A204.1 (cell line): ENCODE measurements around the gene PCDHB8.
"Not testable (repeated sequence)": the region's sequence is repeated elsewhere in the genome, so short reads cannot be mapped to it uniquely, and the experiment has no call there.

Experiments
- FAIRE-seq: peaks from 2 replicates; lab custom pipeline; 2012; peaks lifted over from hg19 to GRCh38; lab: Jason Lieb, UNC

PCDHB8 gene

DNA sequence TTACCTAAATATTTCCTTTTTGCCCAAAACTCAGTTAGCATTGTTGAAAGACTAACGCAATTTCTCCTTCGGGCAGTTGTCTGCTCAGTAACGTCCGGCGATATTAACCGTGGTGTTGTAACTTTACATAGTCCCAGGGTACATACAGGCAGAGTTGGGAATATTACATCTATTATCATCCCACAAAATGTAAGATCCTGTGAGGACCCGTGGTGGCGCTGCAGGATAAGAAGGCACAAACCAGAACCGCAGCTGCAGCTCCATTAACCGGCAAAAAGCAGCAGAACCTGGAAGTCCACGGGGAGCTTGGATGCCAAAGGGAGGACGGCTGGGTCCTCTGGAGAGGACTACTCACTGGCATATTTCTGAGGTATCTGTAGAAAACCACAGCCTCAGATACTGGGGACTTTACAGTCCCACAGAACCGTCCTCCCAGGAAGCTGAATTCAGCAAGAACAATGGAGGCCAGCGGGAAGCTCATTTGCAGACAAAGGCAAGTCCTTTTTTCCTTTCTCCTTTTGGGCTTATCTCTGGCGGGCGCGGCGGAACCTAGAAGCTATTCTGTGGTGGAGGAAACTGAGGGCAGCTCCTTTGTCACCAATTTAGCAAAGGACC lies at the start of gene PCDHB8:
Gene PCDHB8 (plus strand): TSS at position 214 of the 615 bp plus-strand sequence. CDS start 245 bp downstream, at position 459.
- not testable (repeated sequence) for FAIRE-seq

GRCh38 chr5:141135030-141135717 lies 42.4 kb upstream of the PCDHB8 start, which contains the start of gene PCDHB5:
PCDHB5 (plus strand) TSS chr5:141135206; CDS start chr5:141135435, 229 bp downstream.
- peak; percentile 92 for FAIRE-seq

- no peak for FAIRE-seq
Measured at GRCh38 chr5:141135718-141136266, 41.8 kb upstream of the PCDHB8 start.

- FAIRE-seq, result not testable (repeated sequence)
Measured at GRCh38 chr5:141137346-141137745, 40.2 kb upstream of the PCDHB8 start.

GRCh38 chr5:141149812-141150211 lies 27.8 kb upstream of the PCDHB8 start, which contains the start of gene PCDHB6:
PCDHB6 (plus strand) TSS chr5:141150057; CDS start chr5:141150258, 201 bp downstream.
- FAIRE-seq, result no peak

DNA sequence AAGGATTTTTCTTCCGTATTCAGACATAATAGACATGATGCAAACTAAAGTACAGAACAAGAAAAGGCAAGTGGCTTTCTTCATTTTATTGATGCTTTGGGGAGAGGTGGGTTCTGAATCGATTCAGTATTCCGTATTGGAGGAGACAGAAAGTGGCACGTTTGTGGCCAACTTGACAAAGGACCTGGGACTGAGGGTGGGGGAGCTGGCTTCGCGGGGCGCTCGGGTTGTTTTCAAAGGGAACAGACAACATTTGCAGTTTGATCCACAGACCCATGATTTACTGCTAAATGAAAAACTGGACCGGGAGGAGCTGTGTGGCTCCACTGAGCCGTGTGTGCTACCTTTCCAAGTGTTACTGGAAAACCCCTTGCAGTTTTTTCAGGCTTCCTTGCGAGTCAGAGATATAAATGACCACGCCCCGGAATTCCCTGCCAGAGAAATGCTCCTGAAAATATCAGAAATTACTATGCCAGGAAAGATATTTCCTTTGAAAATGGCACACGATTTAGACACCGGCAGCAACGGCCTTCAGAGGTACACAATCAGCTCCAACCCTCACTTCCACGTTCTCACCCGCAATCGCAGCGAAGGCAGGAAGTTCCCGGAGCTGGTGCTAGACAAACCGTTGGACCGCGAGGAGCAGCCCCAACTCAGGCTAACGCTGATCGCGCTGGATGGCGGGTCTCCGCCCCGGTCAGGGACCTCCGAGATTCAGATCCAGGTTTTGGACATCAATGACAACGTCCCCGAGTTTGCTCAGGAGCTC lies 27.2 kb upstream of the PCDHB8 start:
- no peak for FAIRE-seq

DNA sequence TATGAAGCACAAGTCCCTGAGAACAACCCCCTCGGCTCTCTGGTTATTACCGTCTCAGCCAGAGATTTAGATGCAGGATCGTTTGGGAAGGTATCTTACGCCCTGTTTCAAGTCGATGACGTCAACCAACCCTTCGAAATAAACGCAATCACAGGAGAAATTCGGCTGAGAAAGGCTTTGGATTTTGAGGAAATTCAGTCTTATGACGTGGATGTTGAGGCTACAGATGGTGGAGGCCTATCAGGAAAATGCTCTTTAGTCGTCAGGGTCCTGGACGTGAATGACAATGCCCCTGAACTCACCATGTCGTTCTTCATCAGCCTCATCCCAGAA lies 26.6 kb upstream of the PCDHB8 start:
- no peak for FAIRE-seq

DNA sequence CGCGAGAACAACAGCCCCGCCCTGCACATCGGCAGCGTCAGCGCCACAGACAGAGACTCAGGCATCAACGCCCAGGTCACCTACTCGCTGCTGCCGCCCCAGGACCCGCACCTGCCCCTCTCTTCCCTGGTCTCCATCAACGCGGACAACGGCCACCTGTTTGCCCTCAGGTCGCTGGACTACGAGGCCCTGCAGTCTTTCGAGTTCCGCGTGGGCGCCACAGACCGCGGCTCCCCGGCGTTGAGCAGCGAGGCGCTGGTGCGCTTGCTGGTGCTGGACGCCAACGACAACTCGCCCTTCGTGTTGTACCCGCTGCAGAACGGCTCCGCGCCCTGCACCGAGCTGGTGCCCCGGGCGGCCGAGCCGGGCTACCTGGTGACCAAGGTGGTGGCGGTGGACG lies 26.0 kb upstream of the PCDHB8 start:
- FAIRE-seq, result not testable (repeated sequence)

DNA sequence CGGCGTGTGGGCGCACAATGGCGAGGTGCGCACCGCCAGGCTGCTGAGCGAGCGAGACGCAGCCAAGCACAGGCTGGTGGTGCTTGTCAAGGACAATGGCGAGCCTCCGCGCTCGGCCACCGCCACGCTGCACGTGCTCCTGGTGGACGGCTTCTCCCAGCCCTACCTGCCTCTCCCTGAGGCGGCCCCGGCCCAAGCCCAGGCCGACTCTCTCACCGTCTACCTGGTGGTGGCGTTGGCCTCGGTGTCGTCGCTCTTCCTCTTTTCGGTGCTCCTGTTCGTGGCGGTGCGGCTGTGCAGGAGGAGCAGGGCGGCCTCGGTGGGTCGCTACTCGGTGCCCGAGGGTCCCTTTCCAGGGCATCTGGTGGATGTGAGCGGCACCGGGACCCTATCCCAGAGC lies 25.5 kb upstream of the PCDHB8 start:
- FAIRE-seq, result not testable (repeated sequence)

DNA sequence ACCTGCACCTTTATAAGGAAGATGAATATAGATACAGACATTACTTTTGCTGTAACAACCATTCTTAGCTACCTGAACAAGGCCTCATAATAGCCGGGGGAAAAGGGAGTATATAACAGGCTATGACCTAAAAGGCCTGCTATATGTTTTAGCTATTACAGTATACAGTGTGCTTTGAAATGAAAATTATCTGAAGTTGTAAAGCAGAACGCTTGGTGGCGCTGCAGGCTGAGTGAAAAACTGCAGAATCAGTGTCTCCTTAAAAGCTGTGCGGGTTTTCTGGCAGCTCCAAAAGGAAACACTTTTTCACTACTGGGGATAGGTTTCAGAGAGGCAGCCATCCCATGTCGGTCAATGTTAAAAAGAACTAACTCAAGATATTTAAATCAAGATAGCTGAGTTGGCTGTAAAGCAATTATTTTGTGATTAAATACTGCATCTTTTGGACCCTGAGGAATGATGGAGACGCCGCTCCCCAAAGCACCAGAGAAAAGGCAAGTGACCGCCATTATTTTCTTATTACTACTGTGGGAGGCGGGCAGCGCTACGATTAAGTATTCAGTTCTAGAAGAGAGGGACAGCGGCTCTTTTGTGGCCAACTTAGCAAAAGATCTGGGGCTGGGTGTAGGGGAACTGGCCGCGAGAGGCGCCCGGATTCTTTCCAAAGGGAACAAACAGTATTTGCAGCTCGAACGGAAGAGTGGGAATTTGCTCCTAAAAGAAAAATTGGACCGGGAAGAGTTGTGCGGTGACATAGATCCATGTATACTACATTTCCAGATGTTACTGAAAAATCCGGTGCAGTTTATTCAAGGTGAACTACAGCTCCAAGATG lies 21.8 kb upstream of the PCDHB8 start:
- FAIRE-seq, result no peak

DNA sequence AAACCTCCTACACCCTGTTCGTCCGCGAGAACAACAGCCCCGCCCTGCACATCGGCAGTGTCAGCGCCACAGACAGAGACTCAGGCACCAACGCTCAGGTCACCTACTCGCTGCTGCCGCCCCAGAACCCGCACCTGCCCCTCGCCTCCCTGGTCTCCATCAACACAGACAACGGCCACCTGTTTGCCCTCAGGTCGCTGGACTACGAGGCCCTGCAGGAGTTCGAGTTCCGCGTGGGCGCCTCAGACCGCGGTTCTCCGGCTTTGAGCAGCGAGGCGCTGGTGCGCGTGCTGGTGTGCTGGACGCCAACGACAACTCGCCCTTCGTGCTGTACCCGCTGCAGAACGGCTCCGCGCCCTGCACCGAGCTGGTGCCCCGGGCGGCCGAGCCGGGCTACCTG lies 20.2 kb upstream of the PCDHB8 start:
- not testable (repeated sequence) for FAIRE-seq

GRCh38 chr5:141157901-141158300 lies 19.7 kb upstream of the PCDHB8 start:
- not testable (repeated sequence) for FAIRE-seq

DNA sequence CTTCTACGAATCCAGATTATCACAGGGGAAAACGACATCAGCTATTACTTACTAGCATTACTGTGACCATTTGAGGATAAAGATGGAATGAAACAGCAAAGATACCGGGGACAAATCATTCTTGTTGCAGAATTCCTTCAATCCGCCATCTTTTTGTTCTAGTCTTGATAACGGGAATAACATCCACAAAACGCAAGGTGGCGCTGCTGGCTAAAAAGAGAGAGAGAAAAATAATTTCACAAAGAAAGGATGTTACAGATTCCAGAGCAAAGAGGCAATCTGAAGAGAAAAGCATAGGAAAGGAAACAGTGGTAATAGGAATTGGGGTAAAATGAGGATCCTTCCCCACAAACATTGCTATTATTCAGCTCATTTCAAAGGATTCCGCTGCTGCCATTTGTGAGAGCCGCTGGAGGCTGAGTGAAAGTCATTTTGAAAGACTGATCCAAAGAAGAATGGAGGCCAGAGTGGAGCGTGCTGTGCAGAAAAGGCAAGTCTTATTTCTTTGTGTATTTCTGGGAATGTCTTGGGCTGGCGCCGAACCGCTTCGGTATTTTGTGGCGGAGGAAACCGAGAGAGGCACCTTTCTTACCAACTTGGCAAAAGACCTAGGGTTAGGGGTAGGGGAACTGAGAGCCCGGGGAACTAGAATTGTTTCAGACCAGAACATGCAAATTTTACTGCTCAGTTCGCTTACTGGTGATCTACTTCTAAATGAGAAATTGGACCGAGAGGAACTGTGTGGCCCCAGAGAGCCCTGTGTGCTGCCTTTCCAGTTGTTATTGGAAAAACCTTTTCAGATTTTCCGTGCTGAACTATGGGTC lies 5.0 kb upstream of the PCDHB8 start, which contains the start of gene PCDHB7:
Gene PCDHB7 (plus strand): TSS at position 264 of the 824 bp plus-strand sequence. CDS start 192 bp downstream, at position 456.
- peak; percentile 80 for FAIRE-seq

DNA sequence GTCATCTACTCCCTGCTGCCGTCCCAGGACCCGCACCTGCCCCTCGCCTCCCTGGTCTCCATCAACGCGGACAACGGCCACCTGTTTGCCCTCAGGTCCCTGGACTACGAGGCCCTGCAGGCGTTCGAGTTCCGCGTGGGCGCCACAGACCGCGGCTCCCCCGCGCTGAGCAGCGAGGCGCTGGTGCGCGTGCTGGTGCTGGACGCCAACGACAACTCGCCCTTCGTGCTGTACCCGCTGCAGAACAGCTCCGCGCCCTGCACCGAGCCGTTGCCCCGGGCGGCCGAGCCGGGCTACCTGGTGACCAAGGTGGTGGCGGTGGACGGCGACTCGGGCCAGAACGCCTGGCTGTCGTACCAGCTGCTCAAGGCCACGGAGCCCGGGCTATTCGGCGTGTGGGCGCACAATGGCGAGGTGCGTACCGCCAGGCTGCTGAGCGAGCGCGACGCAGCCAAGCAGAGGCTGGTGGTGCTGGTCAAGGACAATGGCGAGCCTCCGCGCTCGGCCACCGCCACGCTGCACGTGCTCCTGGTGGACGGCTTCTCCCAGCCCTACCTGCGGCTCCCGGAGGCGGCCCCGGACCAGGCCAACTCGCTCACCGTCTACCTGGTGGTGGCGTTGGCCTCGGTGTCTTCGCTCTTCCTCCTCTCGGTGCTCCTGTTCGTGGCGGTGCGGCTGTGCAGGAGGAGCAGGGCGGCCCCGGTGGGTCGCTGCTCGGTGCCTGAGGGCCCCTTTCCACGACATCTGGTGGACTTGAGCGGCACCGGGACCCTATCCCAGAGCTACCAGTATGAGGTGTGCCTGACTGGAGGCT lies 3.1 kb upstream of the PCDHB8 start:
- FAIRE-seq, result not testable (repeated sequence)

DNA sequence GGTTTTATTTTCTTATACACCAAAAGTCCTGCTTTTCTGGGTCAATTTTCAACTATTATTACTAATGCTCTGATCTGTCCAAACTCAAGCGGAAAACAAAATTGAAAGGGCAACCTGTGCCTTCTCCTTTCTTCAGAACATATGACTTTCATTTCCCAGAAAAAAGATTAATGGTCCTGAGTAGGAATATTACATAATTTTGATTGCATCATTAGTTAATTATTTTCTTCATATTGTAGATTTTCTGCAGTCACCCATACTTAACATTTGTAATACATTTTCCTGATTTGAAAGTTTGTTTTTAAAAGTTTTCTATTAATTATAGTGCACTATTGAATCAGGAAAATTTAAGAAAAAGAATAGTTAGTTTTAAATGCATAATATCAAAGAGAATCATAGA lies 1.7 kb upstream of the PCDHB8 start:
- peak; percentile 99 for FAIRE-seq

DNA sequence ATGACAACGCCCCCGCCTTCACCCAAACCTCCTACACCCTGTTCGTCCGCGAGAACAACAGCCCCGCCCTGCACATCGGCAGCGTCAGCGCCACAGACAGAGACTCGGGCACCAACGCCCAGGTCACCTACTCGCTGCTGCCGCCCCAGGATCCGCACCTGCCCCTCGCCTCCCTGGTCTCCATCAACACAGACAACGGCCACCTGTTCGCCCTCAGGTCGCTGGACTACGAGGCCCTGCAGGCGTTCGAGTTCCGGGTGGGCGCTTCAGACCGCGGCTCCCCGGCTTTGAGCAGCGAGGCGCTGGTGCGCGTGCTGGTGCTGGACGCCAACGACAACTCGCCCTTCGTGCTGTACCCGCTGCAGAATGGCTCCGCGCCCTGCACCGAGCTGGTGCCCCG lies 1.8 kb downstream of the PCDHB8 start:
- not testable (repeated sequence) for FAIRE-seq

GRCh38 chr5:141179876-141180275 lies 2.3 kb downstream of the PCDHB8 start:
- not testable (repeated sequence) for FAIRE-seq

DNA sequence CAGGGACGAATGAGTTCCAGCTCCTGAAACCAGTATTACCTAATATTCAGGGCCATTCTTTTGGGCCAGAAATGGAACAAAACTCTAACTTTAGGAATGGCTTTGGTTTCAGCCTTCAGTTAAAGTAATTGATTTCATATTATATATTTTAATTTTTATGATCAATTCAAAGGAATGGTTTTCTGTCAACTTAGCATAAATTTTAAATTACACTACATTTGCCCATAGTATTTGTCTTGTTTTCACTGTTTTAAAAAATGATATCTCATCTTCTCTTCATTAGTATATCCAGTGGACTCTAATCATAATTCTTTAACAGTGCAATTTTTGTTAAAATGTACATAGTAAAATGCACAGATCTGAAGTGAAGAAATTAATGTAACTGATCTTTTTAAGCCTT lies 2.7 kb downstream of the PCDHB8 start:
- no peak for FAIRE-seq

DNA sequence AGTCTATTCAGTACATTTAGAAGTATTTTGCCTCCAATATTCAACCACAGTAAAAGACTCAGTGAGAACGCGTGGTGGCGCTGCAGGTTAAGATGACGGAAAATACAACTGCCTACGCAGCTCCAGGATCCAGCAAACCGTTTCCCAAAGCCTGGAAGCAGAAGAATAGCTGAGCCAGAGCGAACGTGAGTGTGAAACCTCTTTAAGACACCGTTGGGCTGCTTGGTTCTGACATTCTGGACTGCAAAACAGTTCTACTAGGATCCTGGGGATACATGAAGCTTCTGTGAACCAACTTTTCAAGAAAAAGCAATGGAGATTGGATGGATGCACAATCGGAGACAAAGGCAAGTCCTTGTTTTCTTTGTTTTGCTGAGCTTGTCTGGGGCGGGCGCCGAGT lies 4.7 kb downstream of the PCDHB8 start, which contains the start of gene PCDHB16:
Gene PCDHB16 (plus strand): TSS at position 140 of the 400 bp plus-strand sequence. CDS start 173 bp downstream, at position 313.
- FAIRE-seq, result peak; percentile 95
